Adrenal gland (tissue), 12 donors: ENCODE measurements around the gene CA5A. TPM values are rescaled to one million over a fixed set of nuclear protein-coding genes. Genes with fewer than 3 reads are reported as not detected.

ENCODE experiments used
- DNase-seq, 7 donors: peaks; one replicate each; pipeline ENCODE4 v3.0.0-alpha.2; 2019 to 2020
- H3K27ac ChIP-seq, 5 donors: fragments of 200-600 bp; sonication (generic) in 4 of 5; 1 replicate in 3 of 5; 2 replicates in 2 of 5; pipeline versions ENCODE4 v1.5.1 to v1.8.0; 2016 to 2020; ENCODE audit warnings: mild to moderate bottlenecking in 1 of 5
- H3K27me3 ChIP-seq: fragments of 200-600 bp; 2 replicates; pipeline ENCODE4 v1.8.0; 2021
- H3K36me3 ChIP-seq, 2 donors: fragments of 200-600 bp; replicated peaks in 1 of 2; 1 replicate in 1 of 2; 2 replicates in 1 of 2; pipeline versions ENCODE4 v1.5.1 to v1.8.0; 2018 to 2022
- H3K4me1 ChIP-seq, 2 donors: fragments of 200-600 bp; replicated peaks in 1 of 2; 1 replicate in 1 of 2; 2 replicates in 1 of 2; pipeline versions ENCODE4 v1.5.1 to v1.8.0; 2018 to 2021
- H3K4me3 ChIP-seq, 4 donors: fragments of 200-600 bp; sonication (generic) in 3 of 4; one replicate each; pipeline ENCODE4 v1.5.1; 2016 to 2018
- H3K9me3 ChIP-seq, 3 donors: fragments of 200-600 bp; sonication (generic) in 1 of 3; replicated peaks in 1 of 3; 1 replicate in 2 of 3; 2 replicates in 1 of 3; pipeline versions ENCODE4 v1.5.1 to v1.8.0; 2016 to 2021
- POLR2A ChIP-seq, 2 donors: fragments of 450-650 bp; IDR thresholded peaks; one replicate each; pipeline ENCODE4 v1.6.1; 2017; ENCODE audit warnings: antibody characterized with exemption in 2 of 2, mild to moderate bottlenecking in 2 of 2, moderate library complexity in 1 of 2
- WGBS, 4 donors: extraction: QIAGEN DNeasy Blood & Tissue Kit in 2 of 4; methylation state at CpG; one replicate each; pipeline versions ENCODE4 v1.1.5 to v1.1.7; 2013 to 2017; 5-methylcytosine and 5-hydroxymethylcytosine counted together
- intact Hi-C, 2 donors: fragments of 100-400 bp; cut with DNase I; formaldehyde crosslinking; loops; one replicate each; pipeline versions ENCODE4 v1.14.1 to v1.15.0; 2022 to 2023
- polyA plus RNA-seq, 3 donors: library from polyadenylated mRNA; stranded (reverse); fragments of 200-250 nt in 2 of 3; fragments of 350-450 nt in 1 of 3; fragmentation: Illumina TruSeq in 1 of 3; extraction: RNeasy Lipid Tissue Mini Kit (QIAGEN cat#74804) in 1 of 3; gene quantifications; one replicate each; pipeline ENCODE4 v1.2.3, GENCODE V29; 2013 to 2014
- total RNA-seq, 9 donors: library from RNA; depleted of rRNA in 4 of 9; stranded (reverse); fragments of >200 nt in 4 of 9; fragments of 120-200 nt in 1 of 9; fragmentation: NEBNext Ultra II Directional in 1 of 9; extraction: Animal tissue kit (Norgen Biotek cat#: 25700) in 1 of 9; gene quantifications; one replicate each; pipeline versions ENCODE4 v1.1.0 to v1.2.4, GENCODE V29; 2013 to 2023
- TF ChIP-seq, protein P1 (sequence below), 6 experiments: fragments of 450-650 bp in 4 of 6; fragments of 200-600 bp in 2 of 6; sonication (generic) in 1 of 6; IDR thresholded peaks; 1 replicate in 5 of 6; 2 replicates in 1 of 6; pipeline versions ENCODE4 v1.5.1 to v1.8.0; 2016 to 2021; ENCODE audit warnings: antibody characterized with exemption in 6 of 6, mild to moderate bottlenecking in 2 of 6, moderate library complexity in 1 of 6
- donor health status: healthy with polysubstance abuse.
- donor health status: Bipolar disorder and iron deficiency.
- donor health status: DM: yes; HTN: yes; CAD: no.
- donor health status: DM: no; HTN: no; CAD: no.
- donor health status: DM: no; HTN: no; CAD: no.
- donor health status: DM: yes; HTN: yes; CAD: no.

The CA5A gene
- total and polyA plus RNA-seq, 12 donors: 0.17 to 0.56 TPM; not detected in 10

DNA sequence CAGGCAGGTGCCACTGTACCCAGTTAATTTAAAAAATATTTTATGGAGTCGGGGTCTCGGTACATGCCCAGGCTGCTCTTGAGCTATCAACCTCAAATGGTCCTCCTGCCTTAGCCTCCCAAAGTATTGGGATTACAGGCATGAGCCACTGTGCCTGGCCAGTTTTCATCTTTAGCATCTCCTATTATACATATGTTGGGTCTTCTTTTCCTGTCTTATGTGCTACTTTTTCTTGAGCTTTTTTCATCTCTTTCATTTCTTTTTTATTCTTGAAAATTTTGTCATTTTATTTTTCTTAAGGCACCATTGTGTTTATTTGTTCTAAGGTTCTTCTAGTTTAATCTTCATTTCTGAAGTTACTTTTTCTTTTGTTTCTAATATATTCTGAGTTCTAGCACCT is 35.6 kb upstream of the CA5A start:
- H3K4me3 ChIP-seq: no peak overlapping the region
- H3K27ac ChIP-seq: no peak overlapping the region
- no peak for DNase-seq
- no peaks in the 10 kb centered on the region for H3K36me3 ChIP-seq
- peaks cover 0 to 9% (median 0%) of the 10 kb centered on the region in 3 donors for H3K9me3 ChIP-seq
- 97 to 100% (median 99%) methylated on average over 2 of the region's 2 CpGs for WGBS, 4 donors
- no peak for TF ChIP-seq POLR2A (IDR thresholded peaks at IDR 0.05)
- TF ChIP-seq, protein P1, sequence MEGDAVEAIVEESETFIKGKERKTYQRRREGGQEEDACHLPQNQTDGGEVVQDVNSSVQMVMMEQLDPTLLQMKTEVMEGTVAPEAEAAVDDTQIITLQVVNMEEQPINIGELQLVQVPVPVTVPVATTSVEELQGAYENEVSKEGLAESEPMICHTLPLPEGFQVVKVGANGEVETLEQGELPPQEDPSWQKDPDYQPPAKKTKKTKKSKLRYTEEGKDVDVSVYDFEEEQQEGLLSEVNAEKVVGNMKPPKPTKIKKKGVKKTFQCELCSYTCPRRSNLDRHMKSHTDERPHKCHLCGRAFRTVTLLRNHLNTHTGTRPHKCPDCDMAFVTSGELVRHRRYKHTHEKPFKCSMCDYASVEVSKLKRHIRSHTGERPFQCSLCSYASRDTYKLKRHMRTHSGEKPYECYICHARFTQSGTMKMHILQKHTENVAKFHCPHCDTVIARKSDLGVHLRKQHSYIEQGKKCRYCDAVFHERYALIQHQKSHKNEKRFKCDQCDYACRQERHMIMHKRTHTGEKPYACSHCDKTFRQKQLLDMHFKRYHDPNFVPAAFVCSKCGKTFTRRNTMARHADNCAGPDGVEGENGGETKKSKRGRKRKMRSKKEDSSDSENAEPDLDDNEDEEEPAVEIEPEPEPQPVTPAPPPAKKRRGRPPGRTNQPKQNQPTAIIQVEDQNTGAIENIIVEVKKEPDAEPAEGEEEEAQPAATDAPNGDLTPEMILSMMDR (IDR thresholded peaks at IDR 0.05): no peak
- intact Hi-C loops: no loop called here
- no peaks in the 10 kb centered on the region for H3K27me3 ChIP-seq
- H3K4me1 ChIP-seq: peaks cover under 1 to 5% of the 10 kb centered on the region in 2 donors

DNA sequence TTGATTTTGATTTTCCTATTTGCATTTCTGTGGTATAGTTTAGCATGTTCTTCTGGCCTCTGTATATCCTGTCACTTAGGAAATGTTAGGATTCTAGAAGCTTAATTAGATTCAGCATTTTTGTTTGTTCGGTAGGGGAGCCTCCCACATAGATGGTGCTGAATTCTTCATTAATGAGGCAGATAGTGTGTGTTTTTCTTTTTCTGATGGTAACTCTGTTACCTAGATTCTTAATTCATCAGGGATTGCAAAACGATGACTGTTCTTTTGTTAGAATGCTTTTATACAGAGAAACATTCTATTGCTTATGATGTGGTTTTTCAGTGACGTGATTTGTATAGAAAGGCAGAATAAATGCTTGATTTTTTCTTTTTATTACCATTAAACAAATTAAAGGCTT is 33.9 kb upstream of the CA5A start:
- WGBS, 4 donors: 57 to 82% (median 64%) methylated on average over 3 of the region's 3 CpGs
- H3K4me1 ChIP-seq: peaks cover 14 to 19% of the 10 kb centered on the region in 2 donors
- H3K36me3 ChIP-seq: no peaks in the 10 kb centered on the region
- no peak for TF ChIP-seq POLR2A (IDR thresholded peaks at IDR 0.05)
- TF ChIP-seq, protein P1 (IDR thresholded peaks at IDR 0.05): no peak
- no peaks in the 10 kb centered on the region for H3K27me3 ChIP-seq
- peaks cover 0 to 9% (median 0%) of the 10 kb centered on the region in 3 donors for H3K9me3 ChIP-seq
- no peak overlapping the region for H3K27ac ChIP-seq
- DNase-seq: no peak
- intact Hi-C loops: no loop called here
- H3K4me3 ChIP-seq: no peak overlapping the region

DNA sequence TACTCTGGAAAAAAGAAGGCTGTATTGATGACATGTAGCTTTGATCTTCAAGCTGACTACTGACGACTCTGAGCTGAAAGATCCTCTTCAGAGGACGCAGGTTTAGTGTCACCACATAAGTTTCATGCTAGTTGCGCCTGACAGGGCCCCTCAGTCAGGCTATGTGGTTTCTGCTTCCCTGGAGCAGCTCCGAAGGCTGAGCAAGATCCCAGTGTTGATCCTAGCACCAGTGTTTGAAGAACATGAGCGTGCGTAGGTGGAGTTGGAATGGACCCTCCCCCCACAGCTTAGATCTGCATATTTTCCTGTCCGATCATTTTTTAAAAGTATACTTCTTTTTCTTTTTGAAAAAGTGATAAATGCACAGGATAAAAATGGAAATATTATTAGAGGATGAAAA is 32.2 kb upstream of the CA5A start:
- Histone ChIP-seq H3K27ac (no peak overlapping the region), H3K27me3 (no peaks in the 10 kb centered on the region), H3K4me3 (no peak overlapping the region), H3K4me1 (peaks cover 14 to 19% of the 10 kb centered on the region in 2 donors), H3K9me3 (peaks cover 0 to 9% (median 0%) of the 10 kb centered on the region in 3 donors), H3K36me3 (no peaks in the 10 kb centered on the region)
- TF ChIP-seq POLR2A (IDR thresholded peaks at IDR 0.05): no peak
- TF ChIP-seq, protein P1 (IDR thresholded peaks at IDR 0.05): no peak
- intact Hi-C loops: no loop called here
- WGBS, 4 donors: 81 to 86% (median 82%) methylated on average over 7 of the region's 7 CpGs
- DNase-seq: peak in 1 of 7 donors; percentile 15

DNA sequence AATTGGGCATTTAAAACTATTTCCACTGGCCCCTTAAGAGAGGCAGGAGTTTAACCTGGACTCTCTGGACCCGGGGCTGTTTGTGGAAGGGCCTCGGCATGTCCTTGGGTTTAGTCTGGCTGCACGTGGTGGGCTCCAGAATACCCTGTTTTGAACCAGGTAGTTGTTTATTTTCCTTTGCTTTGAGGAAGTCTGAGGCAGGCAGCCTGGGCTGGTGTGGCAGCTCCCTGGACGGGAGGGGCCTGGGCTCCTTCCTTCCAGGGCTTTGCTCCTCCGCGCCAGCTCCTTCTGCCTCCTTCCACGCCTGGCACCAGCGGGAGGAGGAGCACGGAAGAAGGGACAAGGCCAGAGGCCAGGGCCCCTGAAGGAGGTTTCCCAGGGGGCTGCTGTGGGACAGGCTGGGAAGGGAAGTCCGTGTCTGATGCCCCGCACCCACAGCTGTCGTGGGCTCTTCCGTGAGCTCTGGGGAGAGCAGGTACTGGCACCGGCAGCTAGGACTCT is 30.4 kb upstream of the CA5A start:
- DNase-seq: peak in 3 of 7 donors; percentile 40 to 52 (median 40)
- 19 to 28% (median 24%) methylated on average over 5 to 14 of the region's 14 CpGs for WGBS, 4 donors

More for the DNA sequence above, 30.4 kb upstream of the CA5A start:
- TF ChIP-seq POLR2A (IDR thresholded peaks at IDR 0.05): no peak
- TF ChIP-seq, protein P1 (IDR thresholded peaks at IDR 0.05): no peak
- intact Hi-C loops: no loop called here
- Histone ChIP-seq H3K4me3 (peak overlapping the region in 1 of 4 donors; percentile 11), H3K27me3 (no peaks in the 10 kb centered on the region), H3K36me3 (no peaks in the 10 kb centered on the region), H3K4me1 (peaks cover 14 to 19% of the 10 kb centered on the region in 2 donors), H3K27ac (peak overlapping the region in 4 of 5 donors; percentile 33 to 78 (median 66)), H3K9me3 (peaks cover 0 to 1% (median 0%) of the 10 kb centered on the region in 3 donors)
